ENCODE data around the gene MAPK11.
"Not testable (repeated sequence)": the region's sequence is repeated elsewhere in the genome, so short reads cannot be mapped to it uniquely, and the experiment has no call there.

MAPK11 gene

DNA sequence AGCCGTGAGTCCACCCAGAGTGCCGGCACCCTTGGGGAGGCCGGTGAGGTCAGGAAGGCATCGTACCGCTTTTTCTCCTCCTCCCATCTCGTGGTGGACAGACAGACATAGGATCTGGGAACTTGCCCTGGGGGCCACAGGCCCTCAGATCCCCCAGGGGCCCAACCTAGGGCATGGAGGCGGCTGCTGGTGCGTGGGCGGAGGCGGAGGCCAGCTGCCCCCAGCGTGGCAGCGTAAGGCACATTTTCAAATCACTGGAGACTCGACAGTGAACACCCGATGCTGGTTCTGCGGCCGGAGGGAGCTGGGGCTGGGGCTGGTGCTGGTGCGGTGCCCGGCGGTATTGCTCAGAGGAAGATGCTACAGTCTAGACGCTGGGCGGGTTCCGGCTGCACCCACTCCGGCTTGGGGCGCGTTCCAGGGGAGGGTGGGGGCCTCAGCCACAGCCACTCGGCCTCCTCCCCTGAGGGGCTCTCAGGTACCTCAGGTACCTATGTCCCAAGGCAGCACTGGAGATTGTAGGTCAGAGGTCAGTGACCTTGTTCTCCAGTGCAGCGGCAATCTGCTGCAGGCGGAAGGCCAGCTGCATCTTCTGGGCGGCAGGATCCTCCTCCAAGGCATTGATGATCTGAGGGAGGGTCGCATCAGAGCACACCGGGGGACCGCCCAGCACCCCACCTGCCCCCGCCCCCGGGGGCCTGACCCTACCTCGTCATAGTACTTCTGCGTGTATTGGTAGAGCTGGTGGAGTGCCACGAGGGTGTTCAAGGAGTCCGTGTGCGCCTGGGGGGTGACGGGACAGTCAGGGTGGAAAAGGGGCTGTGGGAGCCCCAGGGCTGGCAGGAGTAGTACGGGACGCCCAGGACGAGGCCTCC, 5.2 kb upstream of the MAPK11 start:
- no peak for DNase-seq

DNA sequence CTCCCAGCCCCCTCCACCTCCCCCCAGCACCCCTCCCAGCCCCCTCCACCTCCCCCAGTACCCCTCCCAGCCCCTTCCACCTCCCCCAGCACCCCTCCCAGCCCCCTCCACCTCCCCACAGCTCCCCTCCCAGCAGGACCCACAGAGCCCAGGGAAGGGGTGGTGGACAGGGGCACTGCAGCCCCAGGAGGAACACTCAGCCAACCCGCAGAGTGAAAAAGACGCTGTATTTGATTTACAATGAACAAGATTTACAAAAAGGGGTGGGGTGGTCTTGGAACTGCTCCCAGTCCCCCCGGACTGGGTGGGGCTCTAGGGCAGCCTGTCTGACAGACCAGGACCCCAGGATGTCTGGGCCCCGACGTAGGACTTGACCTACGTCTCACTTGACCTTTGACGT, 4.6 kb upstream of the MAPK11 start:
- no peak for DNase-seq

DNA sequence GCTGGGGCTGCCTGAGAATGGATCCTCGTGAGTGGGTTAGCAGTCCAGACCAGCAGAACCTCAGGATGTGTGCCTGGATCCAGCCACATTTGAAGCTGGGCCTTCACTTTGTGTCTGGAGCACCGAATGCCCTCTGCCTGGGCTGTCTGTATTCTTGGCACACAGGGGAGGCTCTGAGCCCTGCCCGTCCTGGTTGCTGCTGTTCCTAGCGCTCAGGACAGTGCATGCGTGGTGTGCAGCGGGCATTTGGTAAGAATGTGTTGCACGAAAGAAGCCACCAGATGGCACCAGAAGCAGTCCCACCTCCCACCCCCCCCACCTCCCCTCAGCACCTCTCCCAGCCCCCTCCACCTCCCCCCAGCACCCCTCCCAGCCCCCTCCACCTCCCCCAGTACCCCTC, 4.1 kb upstream of the MAPK11 start:
- peak; percentile 24 for DNase-seq

DNA sequence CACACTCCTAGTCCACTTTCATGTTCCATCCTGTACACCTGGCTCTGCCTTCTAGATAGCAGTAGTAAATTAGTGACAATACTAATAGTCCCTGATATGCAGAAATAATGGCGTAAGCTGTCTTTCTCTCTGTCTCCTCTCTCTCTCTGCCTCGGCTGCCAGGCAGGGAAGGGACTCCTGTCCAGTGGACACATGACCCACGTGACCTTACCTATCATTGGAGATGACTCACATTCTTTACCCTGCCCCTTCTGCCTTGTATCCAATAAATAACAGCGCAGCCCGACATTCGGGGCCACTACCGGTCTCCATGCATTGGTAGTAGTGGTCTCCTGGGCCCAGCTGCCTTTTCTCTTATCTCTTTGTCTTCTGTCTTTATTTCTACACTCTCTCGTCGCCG, 3.6 kb upstream of the MAPK11 start:
- not testable (repeated sequence) for DNase-seq

DNA sequence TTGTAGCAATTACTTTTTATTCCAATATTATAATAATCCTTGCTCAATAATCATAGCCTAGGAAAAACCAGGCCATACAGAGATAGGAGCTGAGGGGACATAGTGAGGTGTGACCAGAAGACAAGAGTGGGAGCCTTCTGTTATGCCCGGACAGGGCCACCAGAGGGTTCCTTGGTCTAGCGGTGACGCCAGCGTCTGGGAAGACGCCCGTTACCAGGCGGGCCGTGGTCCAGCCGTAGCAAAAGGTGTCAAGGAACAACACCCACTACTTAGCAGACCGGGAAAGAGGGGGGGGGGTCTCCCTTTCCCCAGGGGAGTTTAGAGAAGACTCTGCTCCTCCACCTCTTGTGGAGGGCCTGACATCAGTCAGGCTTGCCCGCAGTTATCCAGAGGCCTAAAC, 3.2 kb upstream of the MAPK11 start:
- DNase-seq: not testable (repeated sequence)

DNA sequence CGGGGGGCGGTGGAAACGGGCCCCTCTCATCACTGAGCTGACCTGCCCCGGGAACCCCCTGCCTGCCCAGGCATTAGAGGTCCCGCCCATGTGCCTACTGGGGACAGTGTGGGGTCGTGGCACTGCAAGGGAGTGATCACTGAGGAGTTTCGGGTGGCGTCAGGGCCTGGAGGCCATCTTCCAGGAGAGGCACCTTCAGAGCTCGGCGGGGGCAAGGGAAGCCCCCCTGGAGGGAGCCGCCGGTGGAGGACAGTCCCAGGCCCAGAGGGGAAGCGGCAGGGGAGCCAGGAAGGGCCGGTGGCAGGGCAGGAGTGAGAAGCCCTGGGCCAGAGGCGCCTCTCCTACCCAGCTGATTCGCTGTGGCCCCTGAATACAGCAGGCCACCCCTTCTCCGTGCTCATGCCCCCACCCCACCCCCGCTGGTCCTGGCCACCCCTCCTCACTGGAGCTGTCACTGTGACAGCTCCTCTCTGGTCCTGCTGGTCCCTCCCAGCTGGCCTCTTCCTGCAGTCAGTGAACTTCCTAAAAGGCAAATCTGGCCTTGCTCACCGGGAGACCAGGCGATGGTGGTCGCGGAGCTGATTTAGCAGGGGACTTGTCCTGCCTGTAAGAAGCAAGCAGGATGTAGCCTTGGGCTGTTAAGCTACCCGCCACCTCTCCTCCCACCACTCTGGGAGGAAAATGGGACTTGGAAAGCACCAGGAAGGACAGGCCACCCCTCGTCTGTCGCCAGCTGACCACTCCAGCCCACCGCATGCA, 2.0 kb upstream of the MAPK11 start:
- DNase-seq: no peak

DNA sequence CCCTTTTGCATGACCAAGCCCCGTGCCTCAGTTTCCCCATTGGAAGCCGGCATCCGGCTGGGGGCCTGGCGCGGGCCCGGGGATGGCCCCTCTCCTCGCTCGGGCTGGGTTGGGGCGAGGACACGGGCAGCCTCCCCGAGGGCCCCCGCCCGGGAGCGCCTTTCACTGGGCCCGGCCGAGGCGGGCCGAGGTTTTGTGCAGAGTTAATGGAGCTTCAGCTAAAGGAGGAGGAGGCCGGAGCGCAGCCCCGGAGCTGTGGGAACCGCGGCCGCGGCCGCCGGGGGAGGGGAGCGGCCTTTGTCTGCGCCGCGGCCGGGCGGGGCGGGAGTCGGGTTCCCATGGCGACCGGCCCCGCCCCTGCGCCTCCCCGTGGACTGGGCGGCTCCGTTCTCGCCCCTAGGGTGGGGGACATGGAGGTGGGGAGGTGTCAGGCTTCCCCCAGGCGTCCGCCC, 1.4 kb upstream of the MAPK11 start:
- DNase-seq: peak; percentile 45

DNA sequence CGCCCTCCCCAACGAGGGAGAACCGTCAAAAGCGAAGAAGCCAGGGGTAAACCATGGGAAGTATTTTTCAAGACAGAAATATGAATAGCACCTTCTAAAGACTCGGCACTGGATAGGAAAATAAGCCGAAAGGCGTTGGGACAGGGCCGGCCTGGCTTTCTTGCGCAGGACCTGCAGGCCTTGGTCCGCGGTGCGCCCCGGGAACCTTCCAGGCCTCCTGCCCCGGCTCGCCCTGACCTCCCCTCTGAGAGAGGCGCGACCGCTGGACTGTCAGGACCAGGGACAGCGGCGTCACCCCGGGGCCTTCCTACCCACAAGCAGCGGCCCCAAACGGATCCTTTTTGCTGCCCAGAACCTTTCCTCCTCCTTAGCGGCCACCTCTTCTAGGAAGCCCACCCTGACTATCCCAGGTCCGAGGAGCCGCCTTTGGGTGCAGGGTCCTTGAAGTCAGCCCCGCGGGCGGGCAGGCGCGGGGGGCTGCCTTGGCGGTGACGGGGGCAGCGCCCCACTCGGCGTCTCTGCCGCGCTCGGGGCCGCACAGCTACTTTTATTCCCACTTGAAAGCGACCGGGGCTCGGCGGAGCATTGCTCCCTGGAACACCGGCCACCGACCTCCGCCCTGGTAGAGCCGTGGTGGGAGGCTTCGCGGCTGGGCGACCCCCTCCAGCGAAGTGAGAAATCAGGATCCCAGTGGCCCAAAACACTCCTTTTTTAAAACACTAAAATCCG, 650 bp upstream of the MAPK11 start:
- peak; percentile 57 for DNase-seq

DNA sequence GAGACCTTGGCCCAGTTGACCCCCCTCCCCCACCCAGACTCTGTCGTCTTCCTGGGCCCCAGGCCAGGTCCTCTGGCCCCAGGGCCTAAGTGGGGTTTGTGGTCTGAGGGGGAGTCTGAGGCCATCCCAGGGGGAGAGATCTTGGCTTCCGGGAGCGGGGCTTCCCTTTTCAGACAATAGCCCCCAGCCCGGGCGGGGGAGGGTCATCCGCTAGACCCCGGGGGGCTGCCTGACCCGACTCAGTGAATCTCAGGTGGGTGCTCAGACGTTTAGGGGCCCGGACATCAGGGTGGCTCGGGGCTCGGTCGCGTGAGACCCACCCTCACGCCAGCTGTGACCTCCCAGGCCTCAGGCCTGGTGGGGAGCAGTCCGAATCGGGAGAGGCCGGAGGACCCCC, 609 bp downstream of the MAPK11 start:
- DNase-seq: no peak

DNA sequence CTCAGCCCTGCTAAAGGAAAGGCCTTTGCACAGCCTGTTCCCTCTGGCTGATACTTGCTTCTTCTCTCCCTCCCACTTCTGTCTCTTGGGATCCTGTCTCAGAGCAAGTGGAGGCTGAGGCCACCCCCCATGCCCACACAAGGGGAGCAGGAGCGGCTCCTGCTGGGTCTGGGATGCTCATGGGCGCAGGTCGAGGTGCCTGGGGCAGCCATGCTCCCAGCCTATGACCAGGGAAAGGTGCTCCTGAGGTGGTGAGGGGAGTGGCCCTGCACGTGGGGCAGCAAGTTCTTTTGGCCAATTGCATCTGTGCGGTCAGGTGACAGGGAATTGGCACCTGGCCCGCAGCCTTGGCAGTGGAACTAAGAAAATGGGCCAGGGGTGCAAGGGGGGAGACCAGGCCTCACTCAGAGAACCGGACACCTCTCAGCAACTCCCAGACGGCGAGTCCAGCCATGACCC, 1.5 kb downstream of the MAPK11 start:
- no peak for DNase-seq

DNA sequence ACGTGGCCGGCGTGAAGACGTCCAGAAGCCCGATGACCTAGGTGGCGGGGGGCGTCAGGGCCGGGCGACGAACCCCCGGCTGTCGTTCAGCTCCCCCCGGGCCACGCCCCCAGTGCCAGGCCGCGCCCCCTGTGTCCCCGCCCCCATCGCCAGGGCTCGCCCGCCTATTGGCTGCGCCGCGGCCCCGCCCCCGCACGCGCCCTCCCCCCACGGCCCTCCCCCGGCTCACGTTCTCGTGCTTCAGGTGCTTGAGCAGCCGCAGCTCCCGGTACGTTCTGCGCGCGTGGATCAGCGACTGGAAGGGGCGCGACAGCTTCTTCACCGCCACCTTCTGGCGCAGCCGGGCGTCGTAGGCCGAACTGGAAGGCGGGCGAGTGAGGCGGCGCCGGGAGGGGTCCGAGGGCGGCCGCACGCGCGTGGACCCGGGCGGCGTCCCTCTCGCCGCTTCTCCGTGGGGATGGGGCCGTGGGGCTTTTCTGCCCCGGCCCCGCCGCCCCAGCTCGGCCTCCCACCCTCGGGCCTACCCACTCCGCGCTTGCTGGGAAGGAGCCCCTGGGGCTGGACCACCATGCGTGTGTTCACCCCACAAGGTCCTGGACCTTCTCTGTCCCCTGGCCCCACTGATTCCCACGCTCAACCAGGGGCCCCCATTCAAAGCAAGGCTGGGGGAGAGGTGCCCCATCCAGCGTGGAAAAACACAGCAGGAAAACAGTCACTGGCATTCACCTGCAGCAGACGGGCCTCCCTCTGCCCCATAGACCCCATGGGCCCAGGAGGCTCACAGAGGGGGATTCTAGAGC, 2.4 kb downstream of the MAPK11 start:
- peak; percentile 40 for DNase-seq

DNA sequence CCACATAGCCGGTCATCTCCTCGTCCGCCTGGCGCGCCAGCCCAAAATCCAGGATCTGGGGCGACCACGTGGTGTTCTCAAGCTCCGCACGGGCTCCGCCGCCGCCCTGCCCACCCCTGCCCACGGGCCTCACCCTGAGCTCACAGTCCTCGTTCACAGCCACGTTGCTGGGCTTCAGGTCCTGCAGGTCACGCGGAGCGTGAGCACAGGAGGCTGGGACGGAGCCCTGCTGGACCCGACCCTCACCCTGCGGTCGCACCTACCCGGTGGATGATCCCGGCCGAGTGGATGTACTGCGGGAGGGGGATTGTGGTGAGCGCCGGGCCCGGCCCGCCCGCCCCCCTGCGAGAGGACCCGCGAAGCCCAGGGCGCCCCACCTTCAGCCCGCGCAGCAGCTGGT, 3.2 kb downstream of the MAPK11 start:
- no peak for DNase-seq

DNA sequence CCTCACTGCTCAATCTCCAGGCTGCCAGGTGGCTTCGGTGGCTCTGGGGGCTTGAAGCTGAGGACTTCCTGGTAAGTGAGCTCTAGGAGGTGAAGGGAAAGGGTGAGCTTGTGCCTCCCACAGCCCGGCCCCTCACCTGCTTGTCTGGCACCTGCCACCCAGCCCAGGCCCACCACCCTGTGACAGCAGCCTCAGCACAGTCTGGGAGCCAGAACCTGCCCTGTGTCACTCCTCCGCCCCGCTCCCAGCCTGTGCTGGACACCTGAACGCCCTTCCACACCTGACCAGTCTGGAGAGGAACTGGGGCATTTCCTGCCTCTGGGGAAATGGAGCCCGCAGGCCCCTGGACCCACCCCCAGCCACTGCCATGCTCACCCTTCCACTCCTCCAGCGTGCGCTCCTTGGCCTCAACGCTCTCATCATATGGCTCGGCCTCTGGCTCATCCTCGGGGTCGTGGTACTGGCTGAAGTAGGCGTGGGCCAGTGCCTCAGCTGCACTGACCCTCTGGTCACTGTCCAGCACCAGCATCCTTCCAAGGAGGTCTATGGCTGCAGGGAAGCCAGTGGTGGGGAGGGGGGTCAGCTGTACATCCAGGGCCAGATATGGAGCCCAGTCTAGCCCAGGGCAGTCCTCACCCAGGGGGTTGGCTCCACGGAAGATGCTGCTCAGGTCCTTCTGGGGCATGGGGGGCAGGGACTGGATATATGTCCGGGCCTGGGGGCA, 5.1 kb downstream of the MAPK11 start:
- DNase-seq: no peak

DNA sequence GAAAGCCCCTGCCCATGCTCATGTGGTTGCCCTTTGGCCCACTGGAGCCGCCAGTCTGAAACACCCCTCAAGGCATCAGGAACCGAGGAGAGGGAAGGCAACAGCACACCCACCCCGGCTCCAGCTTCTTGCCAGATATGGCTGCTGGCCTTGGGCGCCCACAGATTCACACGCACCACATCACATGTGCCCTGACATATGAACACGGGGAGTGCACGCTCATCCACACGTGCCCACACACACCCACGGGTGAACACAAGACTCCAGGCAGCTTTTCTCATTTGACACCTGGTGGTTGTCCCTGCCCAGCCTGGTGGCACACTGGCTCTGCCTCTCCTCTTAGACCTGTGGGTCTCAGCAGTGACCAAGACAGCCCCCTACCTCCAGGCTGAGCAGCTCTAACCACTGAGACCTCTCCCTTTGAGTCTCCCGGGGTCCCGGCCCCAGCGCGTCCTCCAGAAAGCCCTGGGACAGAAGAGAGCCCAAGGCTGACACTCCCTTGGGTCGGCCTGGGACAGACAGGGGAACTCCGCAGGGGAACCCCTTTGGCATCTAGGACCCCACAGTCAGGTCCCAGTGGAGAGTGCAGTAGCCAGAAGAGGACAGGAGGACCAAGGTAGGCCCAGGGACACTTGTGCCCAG, 6.0 kb downstream of the MAPK11 start:
- DNase-seq: no peak

DNA sequence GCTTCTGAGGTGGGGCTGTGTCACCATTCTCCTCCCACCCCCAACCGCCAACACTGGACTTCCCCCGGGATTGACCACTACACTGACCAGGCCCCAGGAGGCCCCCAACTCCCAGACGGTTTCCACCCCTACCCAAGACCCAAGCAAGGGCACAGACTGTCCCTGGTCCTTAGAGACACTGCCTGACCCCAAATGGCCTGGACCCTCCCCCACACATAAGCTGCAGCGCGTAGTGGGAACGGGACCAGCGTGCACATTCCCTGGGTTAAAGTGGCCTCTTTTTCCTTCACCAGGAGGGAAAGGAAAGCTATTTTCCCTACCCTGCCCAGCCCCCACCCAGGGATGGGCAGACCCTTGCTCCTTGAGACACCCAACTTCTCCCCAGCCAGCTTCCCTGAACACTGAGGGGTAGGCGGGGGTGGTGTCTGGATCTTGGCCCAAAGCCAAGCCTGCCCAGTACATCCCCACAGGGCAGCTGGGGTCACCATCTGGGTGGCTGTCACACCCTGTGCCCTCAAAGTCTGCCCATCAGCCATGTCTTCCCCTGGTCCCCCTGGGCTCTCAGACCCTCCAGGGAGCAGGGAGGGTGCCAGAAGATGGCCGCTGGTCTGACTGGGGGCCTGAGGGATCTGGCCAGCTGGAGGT, 7.1 kb downstream of the MAPK11 start:
- no peak for DNase-seq

DNA sequence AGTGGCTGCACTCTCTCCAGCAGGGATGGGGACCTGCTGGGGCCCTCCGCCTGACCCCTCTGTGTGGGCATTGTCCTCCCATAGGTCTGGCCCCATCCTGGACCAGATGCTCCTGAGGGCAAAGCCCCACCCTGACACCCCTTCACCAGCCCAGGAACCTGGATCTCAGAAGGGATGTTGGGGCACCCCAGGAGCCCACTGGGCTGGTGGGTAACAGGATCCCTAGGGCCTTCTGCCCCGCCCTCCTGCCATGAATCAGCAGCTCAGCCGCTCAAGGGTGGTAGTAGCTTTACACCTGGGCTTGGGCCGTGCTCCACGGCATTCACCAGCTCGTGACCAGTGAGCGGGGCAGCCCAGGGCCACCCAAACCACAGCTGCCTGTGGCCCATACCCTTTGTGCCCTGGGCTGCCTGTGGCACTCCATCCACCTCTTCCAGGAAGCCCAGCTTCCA, 7.7 kb downstream of the MAPK11 start:
- no peak for DNase-seq

DNA sequence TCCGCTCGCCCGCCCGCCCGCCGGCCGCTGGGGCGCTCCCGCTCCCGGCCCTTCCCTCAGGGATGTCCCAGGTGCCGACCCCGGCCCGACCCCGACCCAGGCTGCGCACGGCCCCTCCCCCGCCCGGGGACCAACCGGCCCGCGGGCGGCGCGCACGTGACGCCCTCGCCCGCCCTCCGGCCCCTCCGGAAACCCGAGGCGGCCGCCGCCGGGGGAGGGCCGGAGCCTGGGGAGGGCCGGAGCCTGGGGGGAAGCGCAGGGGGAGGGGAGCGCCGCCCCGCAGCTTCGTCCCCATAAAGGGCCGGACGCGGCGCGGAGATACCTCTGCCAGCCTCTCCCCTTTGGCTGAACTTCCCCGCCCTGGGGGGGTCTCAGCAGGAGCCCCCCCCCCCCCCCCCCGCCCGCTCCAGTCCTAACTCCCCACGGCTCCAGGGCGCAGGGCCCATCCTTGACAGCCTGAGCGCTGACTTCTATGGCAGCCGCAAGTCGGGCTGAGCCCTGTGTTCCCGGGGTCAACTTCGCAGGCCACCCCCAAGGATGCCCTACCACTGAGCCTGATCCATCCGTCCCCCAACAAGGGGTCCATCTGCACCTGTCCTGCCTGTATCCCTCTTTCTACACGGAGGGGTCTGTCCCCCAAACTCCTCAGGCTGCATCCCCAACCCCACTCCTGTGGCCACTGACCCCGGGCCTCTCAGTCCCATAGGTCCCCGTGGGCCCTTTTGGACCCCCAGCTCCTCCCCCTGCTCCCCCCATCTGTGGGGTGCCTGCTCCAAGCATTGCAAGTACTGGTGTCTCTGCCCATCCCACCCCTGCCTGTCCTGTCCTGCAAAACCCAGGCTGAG, 8.3 kb downstream of the MAPK11 start, which contains the start of gene MAPK12:
Gene MAPK12, minus strand, starts transcription at position 69 of the 845 bp plus-strand sequence. CDS start 174 bp downstream, outside the sequence.
- DNase-seq: no peak

DNA sequence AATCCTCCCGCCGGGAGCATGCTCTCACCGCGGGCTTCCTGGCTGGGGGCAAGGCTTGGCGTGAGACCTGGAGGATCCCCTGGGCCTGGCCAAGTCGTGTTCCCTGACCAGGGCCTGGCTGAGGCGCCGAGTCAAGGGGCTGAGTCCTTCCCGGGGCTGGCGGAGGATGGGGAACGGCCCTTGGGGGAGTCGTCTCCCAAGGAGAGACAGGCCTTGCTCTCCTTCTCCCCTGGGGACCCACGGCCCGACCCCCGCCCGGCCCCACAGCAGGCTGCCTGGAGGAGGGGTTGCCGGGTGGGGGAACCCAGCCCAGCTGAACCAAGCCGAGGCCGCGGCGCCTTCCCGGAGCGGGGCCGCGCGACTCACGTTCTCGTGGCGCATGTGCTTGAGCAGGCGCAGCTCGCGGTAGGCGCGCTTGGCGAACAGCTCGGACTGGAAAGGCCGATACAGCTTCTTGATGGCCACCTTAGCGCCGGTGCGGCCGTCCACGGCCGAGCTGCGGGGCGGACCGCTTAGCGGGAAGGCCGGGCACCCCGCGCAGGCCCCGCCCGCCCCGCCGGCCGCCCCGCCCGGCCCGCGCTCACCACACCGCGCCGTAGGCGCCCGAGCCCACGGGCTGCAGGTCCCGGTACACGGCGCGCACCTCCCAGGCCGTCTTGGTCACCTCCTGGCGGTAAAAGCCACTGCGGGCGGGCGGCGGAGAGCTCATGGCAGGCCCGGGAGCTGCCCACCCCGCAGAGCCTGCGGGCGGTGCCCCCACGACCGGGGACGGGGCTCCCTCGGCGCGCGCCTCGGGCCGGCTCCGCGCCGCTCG, 9.2 kb downstream of the MAPK11 start:
- DNase-seq: no peak

DNA sequence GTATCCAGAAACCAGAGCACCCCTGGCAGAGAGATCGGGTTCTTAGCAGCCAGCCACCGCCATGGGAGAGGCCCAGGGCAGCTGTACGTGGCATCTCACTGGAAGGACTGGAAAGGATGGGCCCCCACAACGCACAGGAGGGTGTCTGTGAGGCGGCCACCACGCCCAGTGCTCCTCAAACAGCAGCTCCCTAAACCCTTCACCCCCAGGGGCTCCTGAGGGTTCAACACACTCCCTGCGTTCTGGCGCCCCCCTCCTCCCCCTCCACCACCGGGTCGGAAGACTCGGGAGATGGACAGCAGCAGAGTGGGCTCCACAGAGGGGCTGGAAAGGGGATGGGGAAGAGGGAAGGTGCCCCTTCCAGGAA, 9.8 kb downstream of the MAPK11 start:
- DNase-seq: no peak

Measured in CD4-positive, alpha-beta T cell treated with Interleukin-4 for 4 hours (primary cell).